A549 (cell line): ENCODE results near the gene B4GALT2. TPM values are rescaled to one million over a fixed set of nuclear protein-coding genes. Genes with fewer than 3 reads are reported as not detected.

ENCODE experiments used
- ATAC-seq, 2 experiments: fragments of 200-7000 bp in 1 of 2; fragments of >200 bp in 1 of 2; cut with Nextera tagmentation in 1 of 2; cut with Tn5 transposase in 1 of 2; 3 replicates each; pipeline versions ENCODE4 v1.8.0 to v1.9.1; 2018 to 2020; ENCODE audit warnings: mild to moderate bottlenecking in 1 of 2, moderate library complexity in 1 of 2
- CTCF ChIA-PET: fragments of 300-600 bp; sonication (Branson Sonifier 250); formaldehyde crosslinking; extraction: SDS; loops from one replicate; lab custom pipeline; 2021; ENCODE audit warnings: antibody characterized with exemption, inconsistent platforms; lab: Yijun Ruan, JAX
- POLR2A ChIA-PET: fragments of 350-600 bp; formaldehyde crosslinking; extraction: SDS; loops from one replicate; lab custom pipeline; 2021; ENCODE audit warnings: antibody characterized with exemption, inconsistent platforms; lab: Yijun Ruan, JAX
- DNase-seq, 2 experiments: peaks; one replicate each; pipeline versions ENCODE4 v3.0.0 to v3.0.0-alpha.2; 2011 to 2016; ENCODE audit warnings: low read depth in 1 of 2, low spot score in 1 of 2
- FAIRE-seq: peaks from 2 replicates; lab custom pipeline; 2011; peaks lifted over from hg19 to GRCh38; lab: Jason Lieb, UNC
- H3K27ac ChIP-seq, 2 experiments: fragments of >200 bp; sonication (Bioruptor Twin); formaldehyde crosslinking; 3 replicates each; pipeline ENCODE4 v1.5.1; 2016 to 2017
- H3K4me1 ChIP-seq: fragments of >200 bp; sonication (Bioruptor Twin); formaldehyde crosslinking; 3 replicates; pipeline ENCODE4 v1.6.1; 2016
- H3K4me2 ChIP-seq: fragments of >200 bp; sonication (Bioruptor Twin); formaldehyde crosslinking; 3 replicates; pipeline ENCODE4 v1.6.1; 2016
- H3K4me3 ChIP-seq: fragments of >200 bp; sonication (Bioruptor Twin); formaldehyde crosslinking; 3 replicates; pipeline ENCODE4 v1.5.1; 2016
- H3K9me3 ChIP-seq: fragments of >200 bp; sonication (Bioruptor Twin); formaldehyde crosslinking; 3 replicates; pipeline ENCODE4 v1.6.1; 2016
- BHLHE40 ChIP-seq: IDR thresholded peaks from 2 replicates; pipeline ENCODE4 v1.6.1; 2012; ENCODE audit warnings: low read depth, low read length, inconsistent platforms
- CBX2 ChIP-seq: fragments of 200-600 bp; sonication (generic); IDR thresholded peaks from 2 replicates; pipeline ENCODE4 v1.6.1; 2016; ENCODE audit warnings: low read depth, mild to moderate bottlenecking, borderline replicate concordance
- CBX8 ChIP-seq: fragments of 200-600 bp; sonication (generic); IDR thresholded peaks from 2 replicates; pipeline ENCODE4 v1.6.1; 2016
- EHF ChIP-seq: fragments of 250-450 bp; sonication (Bioruptor Pico); IDR thresholded peaks from 2 replicates; pipeline ENCODE4 v1.5.0; 2020; ENCODE audit warnings: mild to moderate bottlenecking
- EHMT2 ChIP-seq: fragments of 200-600 bp; sonication (generic); IDR thresholded peaks from 2 replicates; pipeline ENCODE4 v1.6.1; 2016; ENCODE audit warnings: antibody characterized with exemption, low read depth, mild to moderate bottlenecking, moderate library complexity
- MAFK ChIP-seq: fragments of 450-650 bp; IDR thresholded peaks from 2 replicates; pipeline ENCODE4 v1.6.1; 2014; ENCODE audit not compliant: partially characterized antibody
- MAZ ChIP-seq: fragments of 150-350 bp; IDR thresholded peaks from 2 replicates; pipeline ENCODE4 v1.6.1; 2014; ENCODE audit warnings: antibody characterized with exemption, low read depth, low read length, borderline replicate concordance
- PHF8 ChIP-seq: fragments of 200-600 bp; sonication (generic); IDR thresholded peaks from 2 replicates; pipeline ENCODE4 v1.6.1; 2016; ENCODE audit warnings: low read depth, mild to moderate bottlenecking, antibody characterized with exemption, moderate library complexity, borderline replicate concordance
- POLR2A ChIP-seq: IDR thresholded peaks from 2 replicates; pipeline ENCODE4 v1.6.1; 2012; ENCODE audit warnings: mild to moderate bottlenecking, low read length
- RFX5 ChIP-seq: fragments of 450-650 bp; IDR thresholded peaks from 2 replicates; pipeline ENCODE4 v1.7.1; 2014; ENCODE audit warnings: antibody characterized with exemption, mild to moderate bottlenecking, moderate library complexity
- RNF2 ChIP-seq: fragments of 200-600 bp; sonication (generic); IDR thresholded peaks from 2 replicates; pipeline ENCODE4 v1.6.1; 2016; ENCODE audit warnings: low read depth, mild to moderate bottlenecking, antibody characterized with exemption, moderate library complexity, borderline replicate concordance
- ZC3H11A ChIP-seq: fragments of 450-650 bp; IDR thresholded peaks from 2 replicates; pipeline ENCODE4 v1.6.1; 2014; ENCODE audit warnings: antibody characterized with exemption, mild to moderate bottlenecking
- ZNF302 ChIP-seq: fragments of 250-450 bp; sonication (Bioruptor Pico); IDR thresholded peaks from 2 replicates; pipeline ENCODE4 v1.9.0; 2021; ENCODE audit warnings: inconsistent platforms, mild to moderate bottlenecking, moderate library complexity
- ZSCAN20 ChIP-seq: fragments of 250-450 bp; sonication (Bioruptor Pico); IDR thresholded peaks from 2 replicates; pipeline ENCODE4 v1.8.0; 2022; ENCODE audit warnings: mild to moderate bottlenecking, moderate library complexity
- WGBS: methylation state at CpG from one replicate; pipeline ENCODE4 v1.1.6; 2017; ENCODE audit errors: missing lambda C conversion rate; 5-methylcytosine and 5-hydroxymethylcytosine counted together
- polyA plus RNA-seq, 4 experiments: library from polyadenylated mRNA; depleted of rRNA in 3 of 4; stranded (reverse); fragments of >200 nt; fragmentation: RNase III in 1 of 4; extraction: RNeasy Plus Mini Kit Qiagen cat#74134 plus additional on column Dnase treatment in 1 of 4; gene quantifications; 2 replicates in 3 of 4; 3 replicates in 1 of 4; pipeline ENCODE4 v1.2.3, GENCODE V29; 2011 to 2017
- TF ChIP-seq, protein P1 (sequence below): fragments of >200 bp; sonication (Bioruptor Twin); formaldehyde crosslinking; IDR thresholded peaks from 3 replicates; pipeline ENCODE4 v1.5.1; 2016
- TF ChIP-seq, protein P2 (sequence below): fragments of >200 bp; sonication (Bioruptor Twin); formaldehyde crosslinking; IDR thresholded peaks from 2 replicates; pipeline ENCODE4 v1.6.1; 2016
- TF ChIP-seq, protein P3 (sequence below): fragments of 200-600 bp; sonication (generic); IDR thresholded peaks from 2 replicates; pipeline ENCODE4 v1.6.1; 2016; ENCODE audit warnings: antibody characterized with exemption, mild to moderate bottlenecking, moderate library complexity
- TF ChIP-seq, protein P4 (sequence below): IDR thresholded peaks from 2 replicates; pipeline ENCODE4 v1.6.1; 2012
- TF ChIP-seq, protein P5 (sequence below): fragments of >200 bp; sonication (Bioruptor Twin); formaldehyde crosslinking; IDR thresholded peaks from 3 replicates; pipeline ENCODE4 v1.6.1; 2016

The B4GALT2 gene
- polyA plus RNA-seq, 2 of the 4 experiments (the other 2 are of a cell fraction) = 19.0 to 35.8 TPM

DNA sequence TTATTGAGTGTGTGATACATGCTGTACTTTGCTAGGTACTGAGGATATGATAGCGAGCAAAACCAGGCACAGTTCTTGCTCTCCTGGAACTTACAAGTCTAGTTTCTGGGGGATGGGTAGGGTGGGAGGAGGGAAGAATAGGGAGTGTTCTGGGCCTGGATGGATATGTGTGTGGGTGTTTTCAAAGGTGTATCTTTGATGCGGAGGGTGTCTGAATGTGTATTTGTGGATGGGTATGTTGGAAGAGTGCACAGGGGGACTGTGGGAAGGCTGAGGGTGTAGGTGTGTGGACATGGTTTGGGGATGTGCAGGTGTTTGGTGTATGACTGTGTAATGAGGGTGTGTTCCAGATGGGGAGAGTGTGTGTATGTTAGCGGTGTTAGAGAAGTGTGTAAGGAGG, 13.7 kb upstream of the B4GALT2 start:
- no peak overlapping the region for H3K4me2 ChIP-seq
- no peaks in the 10 kb centered on the region for H3K9me3 ChIP-seq
- TF ChIP-seq BHLHE40 = no peak
- TF ChIP-seq, protein P1, sequence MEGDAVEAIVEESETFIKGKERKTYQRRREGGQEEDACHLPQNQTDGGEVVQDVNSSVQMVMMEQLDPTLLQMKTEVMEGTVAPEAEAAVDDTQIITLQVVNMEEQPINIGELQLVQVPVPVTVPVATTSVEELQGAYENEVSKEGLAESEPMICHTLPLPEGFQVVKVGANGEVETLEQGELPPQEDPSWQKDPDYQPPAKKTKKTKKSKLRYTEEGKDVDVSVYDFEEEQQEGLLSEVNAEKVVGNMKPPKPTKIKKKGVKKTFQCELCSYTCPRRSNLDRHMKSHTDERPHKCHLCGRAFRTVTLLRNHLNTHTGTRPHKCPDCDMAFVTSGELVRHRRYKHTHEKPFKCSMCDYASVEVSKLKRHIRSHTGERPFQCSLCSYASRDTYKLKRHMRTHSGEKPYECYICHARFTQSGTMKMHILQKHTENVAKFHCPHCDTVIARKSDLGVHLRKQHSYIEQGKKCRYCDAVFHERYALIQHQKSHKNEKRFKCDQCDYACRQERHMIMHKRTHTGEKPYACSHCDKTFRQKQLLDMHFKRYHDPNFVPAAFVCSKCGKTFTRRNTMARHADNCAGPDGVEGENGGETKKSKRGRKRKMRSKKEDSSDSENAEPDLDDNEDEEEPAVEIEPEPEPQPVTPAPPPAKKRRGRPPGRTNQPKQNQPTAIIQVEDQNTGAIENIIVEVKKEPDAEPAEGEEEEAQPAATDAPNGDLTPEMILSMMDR = no peak
- no peak for TF ChIP-seq ZC3H11A
- TF ChIP-seq MAFK = no peak
- TF ChIP-seq, protein P2, sequence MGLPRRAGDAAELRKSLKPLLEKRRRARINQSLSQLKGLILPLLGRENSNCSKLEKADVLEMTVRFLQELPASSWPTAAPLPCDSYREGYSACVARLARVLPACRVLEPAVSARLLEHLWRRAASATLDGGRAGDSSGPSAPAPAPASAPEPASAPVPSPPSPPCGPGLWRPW = no peak
- TF ChIP-seq ZSCAN20 (CRISPR knock-in tag) = no peak
- no peak for TF ChIP-seq MAZ
- FAIRE-seq (no peak), DNase-seq (no peak), ATAC-seq (no peak)
- POLR2A ChIA-PET = no interaction called here
- no peaks in the 10 kb centered on the region for H3K4me1 ChIP-seq
- H3K27ac ChIP-seq = no peak overlapping the region
- CTCF ChIA-PET = interaction anchor here (1.8 kb wide), 1 partner anchor 19 kb away, joined by 9 read pairs; no protein-coding TSS in a partner anchor
- H3K4me3 ChIP-seq = no peak overlapping the region
- 91% methylated on average over 2 of the region's 3 CpGs for WGBS

DNA sequence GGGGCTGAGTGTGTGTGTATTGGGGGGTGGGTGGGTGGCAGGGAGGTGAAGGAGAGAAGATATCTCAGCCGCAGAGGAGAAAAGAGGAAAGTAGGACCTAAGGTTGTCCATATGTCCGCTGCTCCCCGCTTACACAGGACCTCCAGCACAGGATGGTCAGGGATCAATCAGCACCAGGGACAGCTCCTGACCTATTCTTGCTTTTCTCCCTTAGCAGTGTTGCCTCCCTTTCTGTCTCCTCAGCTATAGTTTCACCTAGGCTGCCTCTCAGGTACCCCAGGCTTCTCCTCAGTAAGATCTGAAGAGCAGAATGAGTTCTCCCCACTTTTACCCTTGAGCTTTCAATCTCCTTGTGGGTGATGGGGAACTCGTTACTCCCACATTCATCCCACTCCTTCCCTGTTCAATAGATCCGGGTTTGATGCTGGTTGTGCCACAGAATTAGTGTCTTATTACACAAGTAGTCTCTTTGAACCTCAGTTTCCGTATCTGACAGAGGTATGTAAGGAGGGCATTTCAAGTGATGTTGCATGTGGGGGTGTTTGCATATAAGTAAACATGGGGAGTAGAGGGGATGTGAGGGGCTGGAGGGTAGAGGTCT, 10.6 kb upstream of the B4GALT2 start:
- WGBS = 84% methylated on average over 6 of the region's 6 CpGs
- ChIA-PET CTCF (interaction anchor here (1.0 to 2.1 kb wide), 4 partner anchors 9 to 205 kb away, joined by 3 to 7 read pairs (median 4); no protein-coding TSS in a partner anchor), POLR2A (no interaction called here)
- Histone ChIP-seq H3K9me3 (no peaks in the 10 kb centered on the region), H3K4me1 (peaks cover 8% of the 10 kb centered on the region; the same call in 1 of the 3 replicates), H3K27ac (no peak overlapping the region), H3K4me3 (no peak overlapping the region), H3K4me2 (no peak overlapping the region)
- FAIRE-seq (no peak), DNase-seq (no peak), ATAC-seq (no peak)
- TF ChIP-seq RNF2 = no peak
- TF ChIP-seq ZNF302 (CRISPR knock-in tag) = no peak
- no peak for TF ChIP-seq ZSCAN20 (CRISPR knock-in tag)
- no peak for TF ChIP-seq RFX5
- TF ChIP-seq, protein P3, sequence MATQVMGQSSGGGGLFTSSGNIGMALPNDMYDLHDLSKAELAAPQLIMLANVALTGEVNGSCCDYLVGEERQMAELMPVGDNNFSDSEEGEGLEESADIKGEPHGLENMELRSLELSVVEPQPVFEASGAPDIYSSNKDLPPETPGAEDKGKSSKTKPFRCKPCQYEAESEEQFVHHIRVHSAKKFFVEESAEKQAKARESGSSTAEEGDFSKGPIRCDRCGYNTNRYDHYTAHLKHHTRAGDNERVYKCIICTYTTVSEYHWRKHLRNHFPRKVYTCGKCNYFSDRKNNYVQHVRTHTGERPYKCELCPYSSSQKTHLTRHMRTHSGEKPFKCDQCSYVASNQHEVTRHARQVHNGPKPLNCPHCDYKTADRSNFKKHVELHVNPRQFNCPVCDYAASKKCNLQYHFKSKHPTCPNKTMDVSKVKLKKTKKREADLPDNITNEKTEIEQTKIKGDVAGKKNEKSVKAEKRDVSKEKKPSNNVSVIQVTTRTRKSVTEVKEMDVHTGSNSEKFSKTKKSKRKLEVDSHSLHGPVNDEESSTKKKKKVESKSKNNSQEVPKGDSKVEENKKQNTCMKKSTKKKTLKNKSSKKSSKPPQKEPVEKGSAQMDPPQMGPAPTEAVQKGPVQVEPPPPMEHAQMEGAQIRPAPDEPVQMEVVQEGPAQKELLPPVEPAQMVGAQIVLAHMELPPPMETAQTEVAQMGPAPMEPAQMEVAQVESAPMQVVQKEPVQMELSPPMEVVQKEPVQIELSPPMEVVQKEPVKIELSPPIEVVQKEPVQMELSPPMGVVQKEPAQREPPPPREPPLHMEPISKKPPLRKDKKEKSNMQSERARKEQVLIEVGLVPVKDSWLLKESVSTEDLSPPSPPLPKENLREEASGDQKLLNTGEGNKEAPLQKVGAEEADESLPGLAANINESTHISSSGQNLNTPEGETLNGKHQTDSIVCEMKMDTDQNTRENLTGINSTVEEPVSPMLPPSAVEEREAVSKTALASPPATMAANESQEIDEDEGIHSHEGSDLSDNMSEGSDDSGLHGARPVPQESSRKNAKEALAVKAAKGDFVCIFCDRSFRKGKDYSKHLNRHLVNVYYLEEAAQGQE = peak; percentile 90
- TF ChIP-seq CBX2 = no peak
- TF ChIP-seq, protein P4, sequence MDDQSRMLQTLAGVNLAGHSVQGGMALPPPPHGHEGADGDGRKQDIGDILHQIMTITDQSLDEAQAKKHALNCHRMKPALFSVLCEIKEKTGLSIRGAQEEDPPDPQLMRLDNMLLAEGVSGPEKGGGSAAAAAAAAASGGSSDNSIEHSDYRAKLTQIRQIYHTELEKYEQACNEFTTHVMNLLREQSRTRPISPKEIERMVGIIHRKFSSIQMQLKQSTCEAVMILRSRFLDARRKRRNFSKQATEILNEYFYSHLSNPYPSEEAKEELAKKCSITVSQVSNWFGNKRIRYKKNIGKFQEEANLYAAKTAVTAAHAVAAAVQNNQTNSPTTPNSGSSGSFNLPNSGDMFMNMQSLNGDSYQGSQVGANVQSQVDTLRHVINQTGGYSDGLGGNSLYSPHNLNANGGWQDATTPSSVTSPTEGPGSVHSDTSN = no peak
- TF ChIP-seq CBX8 = no peak
- TF ChIP-seq, protein P5, sequence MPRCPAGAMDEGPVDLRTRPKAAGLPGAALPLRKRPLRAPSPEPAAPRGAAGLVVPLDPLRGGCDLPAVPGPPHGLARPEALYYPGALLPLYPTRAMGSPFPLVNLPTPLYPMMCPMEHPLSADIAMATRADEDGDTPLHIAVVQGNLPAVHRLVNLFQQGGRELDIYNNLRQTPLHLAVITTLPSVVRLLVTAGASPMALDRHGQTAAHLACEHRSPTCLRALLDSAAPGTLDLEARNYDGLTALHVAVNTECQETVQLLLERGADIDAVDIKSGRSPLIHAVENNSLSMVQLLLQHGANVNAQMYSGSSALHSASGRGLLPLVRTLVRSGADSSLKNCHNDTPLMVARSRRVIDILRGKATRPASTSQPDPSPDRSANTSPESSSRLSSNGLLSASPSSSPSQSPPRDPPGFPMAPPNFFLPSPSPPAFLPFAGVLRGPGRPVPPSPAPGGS = no peak
- TF ChIP-seq EHMT2 = peak; percentile 74; the same call in 1 of the 2 replicates
- TF ChIP-seq BHLHE40 = no peak
- TF ChIP-seq PHF8 = no peak
- TF ChIP-seq POLR2A = no peak
- no peak for TF ChIP-seq EHF (CRISPR knock-in tag)
